ENCODE results near the gene GPHN. TPM values are rescaled to one million over a fixed set of nuclear protein-coding genes. Genes with fewer than 3 reads are reported as not detected.

Gene GPHN
- total RNA-seq, 1 experiment from 2014 or later, result 11.3 TPM

DNA sequence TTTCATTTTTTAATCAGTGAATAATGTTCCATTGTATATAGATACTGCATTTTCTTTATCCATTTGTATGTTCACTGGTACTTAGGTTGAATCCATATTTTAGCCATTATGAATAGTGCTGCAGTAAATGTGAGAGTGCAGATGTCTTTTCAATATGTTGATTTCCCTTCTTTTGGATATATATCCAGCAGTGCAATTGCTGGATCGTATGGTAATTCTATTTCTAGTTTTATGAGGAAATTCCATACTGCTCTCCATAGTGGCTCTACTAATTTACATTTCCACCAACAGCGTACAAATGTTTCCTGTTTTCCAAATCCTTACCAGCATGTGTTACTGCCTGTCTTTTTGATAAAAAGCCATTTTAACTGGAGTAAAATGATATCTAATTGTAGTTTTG is 392.8 kb downstream of the GPHN start:
- H3K27ac Mint-ChIP-seq (ENCODE audit: unreplicated experiment), result no peak overlapping the region
- no peaks in the 10 kb centered on the region for H3K36me3 Mint-ChIP-seq (ENCODE audit: insufficient read depth, unreplicated experiment)
- intact Hi-C loops (cut with micrococcal nuclease; ENCODE audit: unreplicated experiment), result no loop called here
- no peaks in the 10 kb centered on the region for H3K27me3 ChIP-seq (replicated peaks; ENCODE audit: control insufficient read depth, insufficient read depth, low read length)
- no peak overlapping the region for H3K4me3 Mint-ChIP-seq (ENCODE audit: unreplicated experiment)
- ChIA-PET POLR2A (no interaction called here), CTCF (no interaction called here)
- no peak for DNase-seq
- H3K9me3 ChIP-seq, result no peaks in the 10 kb centered on the region
- H3K4me1 Mint-ChIP-seq (ENCODE audit: low read depth, unreplicated experiment), result no peaks in the 10 kb centered on the region
- BruUV-seq (replicated peaks), result no TSS peak
- H3K9me3 Mint-ChIP-seq (ENCODE audit: unreplicated experiment), result peaks cover 19% of the 10 kb centered on the region
- no peaks in the 10 kb centered on the region for H3K27me3 Mint-ChIP-seq (ENCODE audit: insufficient read depth, unreplicated experiment)
- H3K4me1 ChIP-seq, result no peaks in the 10 kb centered on the region
- TF ChIP-seq CTCF (IDR thresholded peaks at IDR 0.05; ENCODE audit: insufficient read depth in 1 of 2, low read depth in 1 of 2, low read length in 1 of 2, severe bottlenecking in 1 of 2, unreplicated experiment in 1 of 2), result no peak
- H3K36me3 ChIP-seq (ENCODE audit: control insufficient read depth, insufficient read depth, low read length), result no peaks in the 10 kb centered on the region
- H3K4me3 ChIP-seq (ENCODE audit: low read depth, low read length), result no peak overlapping the region

- Histone ChIP-seq H3K9me3 (no peaks in the 10 kb centered on the region), H3K36me3 (ENCODE audit: control insufficient read depth, insufficient read depth, low read length) (no peaks in the 10 kb centered on the region), H3K27me3 (replicated peaks; ENCODE audit: control insufficient read depth, insufficient read depth, low read length) (no peaks in the 10 kb centered on the region), H3K4me3 (ENCODE audit: low read depth, low read length) (no peak overlapping the region), H3K4me1 (no peaks in the 10 kb centered on the region)
- BruUV-seq (replicated peaks), result no TSS peak
- Mint-ChIP-seq H3K27me3 (ENCODE audit: insufficient read depth, unreplicated experiment) (no peaks in the 10 kb centered on the region), H3K4me1 (ENCODE audit: low read depth, unreplicated experiment) (no peaks in the 10 kb centered on the region), H3K36me3 (ENCODE audit: insufficient read depth, unreplicated experiment) (no peaks in the 10 kb centered on the region), H3K4me3 (ENCODE audit: unreplicated experiment) (no peak overlapping the region), H3K27ac (ENCODE audit: unreplicated experiment) (no peak overlapping the region), H3K9me3 (ENCODE audit: unreplicated experiment) (peaks cover under 1% of the 10 kb centered on the region)
- intact Hi-C loops (cut with micrococcal nuclease; ENCODE audit: unreplicated experiment), result loop anchor here (10.0 kb wide), 1 partner anchor 224 kb away; no protein-coding TSS in a partner anchor
- DNase-seq, result no peak
- ChIA-PET POLR2A (no interaction called here), CTCF (no interaction called here)
- TF ChIP-seq CTCF (IDR thresholded peaks at IDR 0.05; ENCODE audit: insufficient read depth in 1 of 2, low read depth in 1 of 2, low read length in 1 of 2, severe bottlenecking in 1 of 2, unreplicated experiment in 1 of 2), result no peak
These were observed 402.4 kb downstream of the GPHN start for GRCh38 chr14:66910311-66910840.

- intact Hi-C loops (cut with micrococcal nuclease; ENCODE audit: unreplicated experiment), result loop anchor here (10.0 kb wide), 1 partner anchor 218 kb away; no protein-coding TSS in a partner anchor
- POLR2A ChIA-PET, result no interaction called here
- H3K4me1 ChIP-seq, result peaks cover 26% of the 10 kb centered on the region
- H3K4me1 Mint-ChIP-seq (ENCODE audit: low read depth, unreplicated experiment), result peaks cover 16% of the 10 kb centered on the region
- BruUV-seq (replicated peaks), result no TSS peak
- no peak overlapping the region for H3K4me3 ChIP-seq (ENCODE audit: low read depth, low read length)
- H3K27me3 ChIP-seq (replicated peaks; ENCODE audit: control insufficient read depth, insufficient read depth, low read length), result no peaks in the 10 kb centered on the region
- H3K36me3 ChIP-seq (ENCODE audit: control insufficient read depth, insufficient read depth, low read length), result no peaks in the 10 kb centered on the region
- no peaks in the 10 kb centered on the region for H3K9me3 ChIP-seq
- H3K36me3 Mint-ChIP-seq (ENCODE audit: insufficient read depth, unreplicated experiment), result no peaks in the 10 kb centered on the region
- no peak overlapping the region for H3K27ac Mint-ChIP-seq (ENCODE audit: unreplicated experiment)
- H3K9me3 Mint-ChIP-seq (ENCODE audit: unreplicated experiment), result no peaks in the 10 kb centered on the region
- no peak overlapping the region for H3K4me3 Mint-ChIP-seq (ENCODE audit: unreplicated experiment)
- DNase-seq, result no peak
- H3K27me3 Mint-ChIP-seq (ENCODE audit: insufficient read depth, unreplicated experiment), result no peaks in the 10 kb centered on the region
- CTCF ChIA-PET, result no interaction called here
- TF ChIP-seq CTCF (IDR thresholded peaks at IDR 0.05; ENCODE audit: insufficient read depth in 1 of 2, low read depth in 1 of 2, low read length in 1 of 2, severe bottlenecking in 1 of 2, unreplicated experiment in 1 of 2), result no peak
These were observed 408.5 kb downstream of the GPHN start for GRCh38 chr14:66916421-66916820.
